SK-N-SH (cell line): ENCODE data around the gene SMAD2. TPM values are rescaled to one million over a fixed set of nuclear protein-coding genes. Genes with fewer than 3 reads are reported as not detected.
A peak's percentile ranks its signal among the peaks of the same experiment; 100 is the strongest.

Experiments used
- CTCF ChIA-PET: fragments of 300-600, 350-600 bp; formaldehyde crosslinking; extraction: SDS; loops from one replicate; lab custom pipeline; 2021; lab: Yijun Ruan, JAX
- POLR2A ChIA-PET: fragments of 350-600 bp; sonication (Branson Sonifier 250); formaldehyde crosslinking; extraction: SDS; loops from one replicate; lab custom pipeline; 2020; ENCODE audit warnings: antibody characterized with exemption, inconsistent platforms; lab: Yijun Ruan, JAX
- DNase-seq: peaks from one replicate; pipeline ENCODE4 v3.0.0; 2012
- H2AFZ ChIP-seq: fragments of 200-600 bp; sonication (generic); 2 replicates; pipeline ENCODE4 v1.8.1; 2016; ENCODE audit warnings: antibody characterized with exemption, mild to moderate bottlenecking, low read depth
- H3F3A ChIP-seq: fragments of 200-600 bp; sonication (generic); replicated peaks from 2 replicates; pipeline ENCODE3; 2016; ENCODE audit warnings: antibody characterized with exemption, mild to moderate bottlenecking; ENCODE audit not compliant: insufficient read depth
- H3K27ac ChIP-seq, 2 experiments: fragments of 200-500 bp in 1 of 2; fragments of 200-600 bp in 1 of 2; sonication (Bioruptor generic) in 1 of 2; sonication (generic), shearing (Covaris generic) in 1 of 2; 2 replicates each; pipeline versions ENCODE4 v1.5.1 to v1.6.1; 2014 to 2016; ENCODE audit warnings: low read depth in 2 of 2, inconsistent platforms in 1 of 2, low read length in 1 of 2, mild to moderate bottlenecking in 1 of 2, mixed read lengths in 1 of 2
- H3K27me3 ChIP-seq: fragments of 200-600 bp; sonication (generic), shearing (Covaris generic); 2 replicates; pipeline ENCODE4 v1.6.1; 2016; ENCODE audit warnings: mixed run types; ENCODE audit not compliant: insufficient read depth
- H3K36me3 ChIP-seq, 2 experiments: fragments of 200-500 bp in 1 of 2; fragments of 200-600 bp in 1 of 2; sonication (Bioruptor generic) in 1 of 2; sonication (generic) in 1 of 2; replicated peaks in 1 of 2; 2 replicates each; pipeline versions ENCODE3 to v1.5.1; 2014 to 2016; ENCODE audit warnings: low read length in 1 of 2, mild to moderate bottlenecking in 1 of 2; ENCODE audit not compliant: insufficient read depth in 2 of 2, control insufficient read depth in 1 of 2
- H3K4me1 ChIP-seq, 2 experiments: fragments of 200-500 bp in 1 of 2; fragments of 200-600 bp in 1 of 2; sonication (Bioruptor generic) in 1 of 2; sonication (generic), shearing (Covaris generic) in 1 of 2; 2 replicates each; pipeline versions ENCODE4 v1.5.1 to v1.6.1; 2014 to 2016; ENCODE audit warnings: low read depth in 1 of 2, low read length in 1 of 2, mixed run types in 1 of 2; ENCODE audit not compliant: insufficient read depth in 2 of 2, control insufficient read depth in 1 of 2
- H3K4me2 ChIP-seq: fragments of 200-600 bp; sonication (generic), shearing (Covaris generic); 2 replicates; pipeline ENCODE4 v1.6.1; 2017; ENCODE audit warnings: mixed run types
- H3K4me3 ChIP-seq, 2 experiments: fragments of 200-500 bp in 1 of 2; fragments of 200-600 bp in 1 of 2; sonication (Bioruptor generic) in 1 of 2; sonication (generic), shearing (Covaris generic) in 1 of 2; 2 replicates each; pipeline versions ENCODE4 v1.5.1 to v1.8.1; 2014 to 2016; ENCODE audit warnings: low read depth in 2 of 2, inconsistent platforms in 1 of 2, low read length in 1 of 2, mild to moderate bottlenecking in 1 of 2, mixed read lengths in 1 of 2, moderate library complexity in 1 of 2
- H3K79me2 ChIP-seq: fragments of 200-600 bp; sonication (generic); 2 replicates; pipeline ENCODE4 v1.8.1; 2017; ENCODE audit warnings: mild to moderate bottlenecking; ENCODE audit not compliant: insufficient read depth
- H3K9ac ChIP-seq: fragments of 200-600 bp; sonication (generic); 2 replicates; pipeline ENCODE4 v1.6.1; 2017; ENCODE audit warnings: mixed run types
- H3K9me2 ChIP-seq: fragments of 200-600 bp; sonication (generic); 2 replicates; pipeline ENCODE4 v1.6.1; 2017; ENCODE audit warnings: mixed run types
- H3K9me3 ChIP-seq: fragments of 200-600 bp; sonication (generic); 2 replicates; pipeline ENCODE4 v1.6.1; 2017; ENCODE audit warnings: mixed run types, mild to moderate bottlenecking, moderate library complexity
- H4K20me1 ChIP-seq: fragments of 200-600 bp; sonication (generic); 2 replicates; pipeline ENCODE4 v1.6.1; 2017; ENCODE audit warnings: mild to moderate bottlenecking, mixed run types; ENCODE audit not compliant: insufficient read depth
- CHD2 ChIP-seq: fragments of 150-350 bp; IDR thresholded peaks from 2 replicates; pipeline ENCODE4 v1.6.1; 2018; ENCODE audit warnings: low read length; ENCODE audit not compliant: partially characterized antibody
- FOSL2 ChIP-seq: IDR thresholded peaks from 2 replicates; pipeline ENCODE4 v1.4.0; 2012; ENCODE audit warnings: low read depth, mild to moderate bottlenecking, moderate library complexity, borderline replicate concordance
- GABPA ChIP-seq: IDR thresholded peaks from 2 replicates; pipeline ENCODE4 v1.4.0; 2012; ENCODE audit warnings: low read depth, mild to moderate bottlenecking
- MXI1 ChIP-seq: IDR thresholded peaks from 2 replicates; pipeline ENCODE4 v1.6.1; 2012; ENCODE audit warnings: mild to moderate bottlenecking, low read depth, low read length, improper control_type of control experiment
- POLR2AphosphoS5 ChIP-seq: IDR thresholded peaks from 2 replicates; pipeline ENCODE4 v1.6.1; 2012; ENCODE audit warnings: low read depth, low read length
- REST ChIP-seq: IDR thresholded peaks from 2 replicates; pipeline ENCODE4 v1.6.1; 2012; ENCODE audit warnings: mild to moderate bottlenecking, low read depth, low read length, moderate library complexity
- SMC3 ChIP-seq: IDR thresholded peaks from 2 replicates; pipeline ENCODE4 v1.6.1; 2012; ENCODE audit warnings: low read depth, low read length, improper control_type of control experiment
- TAF1 ChIP-seq: IDR thresholded peaks from 2 replicates; pipeline ENCODE4 v1.6.1; 2012; ENCODE audit warnings: low read depth, mild to moderate bottlenecking, low read length, moderate library complexity, borderline replicate concordance
- TCF12 ChIP-seq: IDR thresholded peaks from 2 replicates; pipeline ENCODE4 v1.4.0; 2012
- ZBTB33 ChIP-seq: IDR thresholded peaks from 2 replicates; pipeline ENCODE4 v1.4.0; 2012; ENCODE audit warnings: low read depth, borderline replicate concordance
- WGBS: methylation state at CpG from one replicate; pipeline ENCODE4 v1.1.6; 2017; ENCODE audit warnings: low lambda C conversion rate; 5-methylcytosine and 5-hydroxymethylcytosine counted together
- polyA plus RNA-seq, 3 experiments: library from polyadenylated mRNA; depleted of rRNA; stranded (reverse); fragments of >200 nt; gene quantifications; 2 replicates each; pipeline ENCODE4 v1.2.3, GENCODE V29; 2012

Gene SMAD2
- polyA plus RNA-seq, 1 of the 3 experiments (the other 2 are of a cell fraction): 36.3 TPM

GRCh38 chr18:47969816-47970215 is 39.4 kb upstream of the SMAD2 start (continued):
- TF ChIP-seq REST: no peak
- no peak for TF ChIP-seq CHD2
- no peak for TF ChIP-seq TAF1
- TF ChIP-seq MXI1: no peak
- no peak for TF ChIP-seq ZBTB33

- Histone ChIP-seq H3K4me2 (no peak overlapping the region; the same call in 1 of the 2 replicates), H3K36me3 (no peaks in the 10 kb centered on the region), H3K9me3 (no peaks in the 10 kb centered on the region), H3K4me3 (no peak overlapping the region), H3K9me2 (no peaks in the 10 kb centered on the region), H3K9ac (no peak overlapping the region), H3K4me1 (no peaks in the 10 kb centered on the region), H4K20me1 (no peaks in the 10 kb centered on the region), H3F3A (no peaks in the 10 kb centered on the region), H3K27ac (no peak overlapping the region), H3K79me2 (no peaks in the 10 kb centered on the region), H2AFZ (peak overlapping the region; percentile 52; the same call in 1 of the 2 replicates), H3K27me3 (no peaks in the 10 kb centered on the region; the same call in 1 of the 2 replicates)
- 66% methylated on average over 4 of the region's 4 CpGs for WGBS
- CTCF ChIA-PET: interaction anchor here (0.6 kb wide), 1 partner anchor 39 kb away, joined by 3 read pairs; no protein-coding TSS in a partner anchor
- DNase-seq: no peak
- POLR2A ChIA-PET: no interaction called here
- TF ChIP-seq FOSL2: no peak
- no peak for TF ChIP-seq TCF12
- no peak for TF ChIP-seq GABPA
- no peak for TF ChIP-seq SMC3
- no peak for TF ChIP-seq POLR2AphosphoS5
Observed at GRCh38 chr18:47968721-47969120, 38.3 kb upstream of the SMAD2 start.
